GM12878 (cell line): Measurements from ENCODE around the gene AFF2.

Experiments
- KDM1A ChIP-seq: fragments of 200-600 bp; sonication (generic); IDR thresholded peaks from 2 replicates; pipeline ENCODE4 v1.6.1; 2016; ENCODE audit warnings: borderline replicate concordance
- MYC ChIP-seq: IDR thresholded peaks from 2 replicates; pipeline ENCODE4 v1.6.1; 2011; ENCODE audit warnings: mild to moderate bottlenecking, low read length, moderate library complexity, inconsistent platforms; ENCODE audit not compliant: insufficient read depth, insufficient replicate concordance, insufficient read length, severe bottlenecking
- POLR2A ChIP-seq: IDR thresholded peaks from 2 replicates; pipeline ENCODE4 v1.6.1; 2011; ENCODE audit warnings: low read depth, mild to moderate bottlenecking, low read length
- TF ChIP-seq, protein P1 (sequence below), 3 experiments: IDR thresholded peaks in 2 of 3; conservative IDR thresholded peaks in 1 of 3; 2 replicates each; pipeline ENCODE4 v1.5.1; 2011; ENCODE audit warnings: low read depth in 3 of 3, low read length in 3 of 3, mild to moderate bottlenecking in 3 of 3, control low read depth in 2 of 3, moderate library complexity in 2 of 3, inconsistent platforms in 1 of 3, mixed read lengths in 1 of 3; ENCODE audit not compliant: control insufficient read depth in 2 of 3, insufficient read depth in 1 of 3; ENCODE audit errors: extremely low read depth in 1 of 3

- TF ChIP-seq, protein P1, sequence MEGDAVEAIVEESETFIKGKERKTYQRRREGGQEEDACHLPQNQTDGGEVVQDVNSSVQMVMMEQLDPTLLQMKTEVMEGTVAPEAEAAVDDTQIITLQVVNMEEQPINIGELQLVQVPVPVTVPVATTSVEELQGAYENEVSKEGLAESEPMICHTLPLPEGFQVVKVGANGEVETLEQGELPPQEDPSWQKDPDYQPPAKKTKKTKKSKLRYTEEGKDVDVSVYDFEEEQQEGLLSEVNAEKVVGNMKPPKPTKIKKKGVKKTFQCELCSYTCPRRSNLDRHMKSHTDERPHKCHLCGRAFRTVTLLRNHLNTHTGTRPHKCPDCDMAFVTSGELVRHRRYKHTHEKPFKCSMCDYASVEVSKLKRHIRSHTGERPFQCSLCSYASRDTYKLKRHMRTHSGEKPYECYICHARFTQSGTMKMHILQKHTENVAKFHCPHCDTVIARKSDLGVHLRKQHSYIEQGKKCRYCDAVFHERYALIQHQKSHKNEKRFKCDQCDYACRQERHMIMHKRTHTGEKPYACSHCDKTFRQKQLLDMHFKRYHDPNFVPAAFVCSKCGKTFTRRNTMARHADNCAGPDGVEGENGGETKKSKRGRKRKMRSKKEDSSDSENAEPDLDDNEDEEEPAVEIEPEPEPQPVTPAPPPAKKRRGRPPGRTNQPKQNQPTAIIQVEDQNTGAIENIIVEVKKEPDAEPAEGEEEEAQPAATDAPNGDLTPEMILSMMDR (IDR thresholded peaks at IDR 0.05 in 2 of 3, conservative IDR thresholded peaks at IDR 0.05 in 1 of 3; ENCODE audit: control insufficient read depth in 2 of 3, extremely low read depth in 1 of 3, insufficient read depth in 1 of 3, low read depth in 3 of 3, low read length in 3 of 3), result no peak
- TF ChIP-seq POLR2A, result no peak
- no peak for TF ChIP-seq MYC
- no peak for TF ChIP-seq KDM1A
Observed at GRCh38 chrX:148556498-148556897, 56.1 kb downstream of the AFF2 start.
